ENCODE results near the gene MUC5B. TPM values are rescaled to one million over a fixed set of nuclear protein-coding genes. Genes with fewer than 3 reads are reported as not detected.
A peak's percentile ranks its signal among the peaks of the same experiment; 100 is the strongest.

MUC5B gene
- total RNA-seq, 1 donor from 2014 or later, result not detected

DNA sequence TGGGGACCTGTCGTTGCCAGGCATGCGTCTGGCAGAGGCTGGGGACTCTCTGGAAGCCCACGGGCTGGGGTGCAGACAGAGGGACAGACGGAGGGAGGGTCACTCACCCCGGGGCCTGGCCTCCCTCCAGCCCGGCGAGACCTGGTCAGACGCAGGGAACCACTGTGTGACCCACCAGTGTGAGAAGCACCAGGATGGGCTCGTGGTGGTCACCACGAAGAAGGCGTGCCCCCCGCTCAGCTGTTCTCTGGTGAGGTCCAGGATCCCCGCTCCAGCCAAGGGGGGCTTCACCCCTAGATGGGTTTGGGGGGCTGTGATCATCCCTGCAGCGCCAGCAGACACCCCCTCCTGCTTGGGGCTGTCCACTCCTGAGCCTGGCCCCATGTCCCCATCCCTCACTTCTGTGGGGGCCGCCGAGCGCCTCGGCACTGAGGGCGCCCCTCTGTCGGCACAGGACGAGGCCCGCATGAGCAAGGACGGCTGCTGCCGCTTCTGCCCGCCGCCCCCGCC, 23.6 kb upstream of the MUC5B start:
- TF ChIP-seq CTCF (conservative IDR thresholded peaks at IDR 0.05; ENCODE audit: low read depth, low read length), result no peak
- H3K4me3 ChIP-seq (ENCODE audit: low read depth, low read length), result no peak overlapping the region
- no peak for DNase-seq (ENCODE audit: low read depth)

DNA sequence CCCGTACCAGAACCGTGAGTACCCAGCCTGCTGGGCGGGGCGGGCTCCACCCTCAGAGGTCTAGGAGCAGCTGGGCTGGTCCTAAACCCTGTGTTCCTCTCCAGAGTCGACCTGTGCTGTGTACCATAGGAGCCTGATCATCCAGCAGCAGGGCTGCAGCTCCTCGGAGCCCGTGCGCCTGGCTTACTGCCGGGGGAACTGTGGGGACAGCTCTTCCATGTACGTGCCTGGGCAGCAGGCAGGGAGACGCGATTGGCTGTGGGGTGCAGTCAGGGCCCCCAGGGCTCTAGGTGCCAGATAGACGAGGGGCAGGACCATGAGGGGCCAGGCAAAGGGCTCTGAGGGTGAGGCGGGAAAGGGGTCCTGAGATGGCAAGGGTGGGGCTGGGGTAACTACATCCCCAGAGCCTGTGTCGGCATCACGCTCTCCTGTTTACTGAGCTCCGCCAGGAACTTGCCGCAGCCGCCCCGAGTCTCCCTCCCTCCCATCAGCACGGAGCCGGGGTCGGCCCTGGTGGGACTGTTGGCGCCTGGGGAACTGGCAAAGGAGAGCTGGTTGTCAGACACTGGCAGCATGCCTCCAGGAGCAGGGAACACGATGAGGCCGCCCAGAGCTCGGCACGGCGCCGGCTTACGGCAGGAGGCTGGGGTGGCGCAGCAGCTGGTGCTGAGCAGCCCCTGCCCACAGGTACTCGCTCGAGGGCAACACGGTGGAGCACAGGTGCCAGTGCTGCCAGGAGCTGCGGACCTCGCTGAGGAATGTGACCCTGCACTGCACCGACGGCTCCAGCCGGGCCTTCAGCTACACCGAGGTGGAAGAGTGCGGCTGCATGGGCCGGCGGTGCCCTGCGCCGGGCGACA, 22.9 kb upstream of the MUC5B start:
- no peak for DNase-seq (ENCODE audit: low read depth)
- no peak for TF ChIP-seq CTCF (conservative IDR thresholded peaks at IDR 0.05; ENCODE audit: low read depth, low read length)
- no peak overlapping the region for H3K4me3 ChIP-seq (ENCODE audit: low read depth, low read length)

DNA sequence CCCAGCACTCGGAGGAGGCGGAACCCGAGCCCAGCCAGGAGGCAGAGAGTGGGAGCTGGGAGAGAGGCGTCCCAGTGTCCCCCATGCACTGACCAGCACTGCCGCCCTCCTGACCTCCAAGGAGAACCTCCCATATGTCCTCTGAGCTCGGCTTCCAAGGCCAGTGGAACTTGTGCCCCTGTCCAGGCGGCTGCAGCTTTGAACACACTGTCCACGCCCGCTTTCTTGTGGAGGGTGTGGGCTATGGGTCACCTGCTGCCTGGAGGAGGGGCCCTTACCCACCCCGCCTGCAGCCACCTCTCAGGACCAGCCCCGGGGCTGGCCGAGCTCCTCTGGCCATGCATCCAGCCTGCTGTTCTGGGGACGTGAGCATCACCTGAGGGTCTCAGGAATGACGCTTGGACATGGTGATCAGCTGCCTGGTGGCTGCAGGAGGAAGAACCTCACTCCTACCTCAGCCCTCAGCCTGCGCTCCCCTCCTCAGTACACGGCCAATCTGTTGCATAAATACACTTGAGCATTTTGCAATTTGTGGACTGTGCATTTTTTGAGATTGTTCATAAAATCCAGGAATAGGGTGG, 22.2 kb upstream of the MUC5B start:
- TF ChIP-seq CTCF (conservative IDR thresholded peaks at IDR 0.05; ENCODE audit: low read depth, low read length), result no peak
- H3K4me3 ChIP-seq (ENCODE audit: low read depth, low read length), result no peak overlapping the region
- DNase-seq (ENCODE audit: low read depth), result no peak

- no peak overlapping the region for H3K4me3 ChIP-seq (ENCODE audit: low read depth, low read length)
- DNase-seq (ENCODE audit: low read depth), result no peak
- no peak for TF ChIP-seq CTCF (conservative IDR thresholded peaks at IDR 0.05; ENCODE audit: low read depth, low read length)
Measured at GRCh38 chr11:1201395-1202153, 21.3 kb upstream of the MUC5B start.

GRCh38 chr11:1202154-1202775, 20.6 kb upstream of the MUC5B start:
- DNase-seq (ENCODE audit: low read depth), result no peak
- no peak for TF ChIP-seq CTCF (conservative IDR thresholded peaks at IDR 0.05; ENCODE audit: low read depth, low read length)
- H3K4me3 ChIP-seq (ENCODE audit: low read depth, low read length), result no peak overlapping the region

DNA sequence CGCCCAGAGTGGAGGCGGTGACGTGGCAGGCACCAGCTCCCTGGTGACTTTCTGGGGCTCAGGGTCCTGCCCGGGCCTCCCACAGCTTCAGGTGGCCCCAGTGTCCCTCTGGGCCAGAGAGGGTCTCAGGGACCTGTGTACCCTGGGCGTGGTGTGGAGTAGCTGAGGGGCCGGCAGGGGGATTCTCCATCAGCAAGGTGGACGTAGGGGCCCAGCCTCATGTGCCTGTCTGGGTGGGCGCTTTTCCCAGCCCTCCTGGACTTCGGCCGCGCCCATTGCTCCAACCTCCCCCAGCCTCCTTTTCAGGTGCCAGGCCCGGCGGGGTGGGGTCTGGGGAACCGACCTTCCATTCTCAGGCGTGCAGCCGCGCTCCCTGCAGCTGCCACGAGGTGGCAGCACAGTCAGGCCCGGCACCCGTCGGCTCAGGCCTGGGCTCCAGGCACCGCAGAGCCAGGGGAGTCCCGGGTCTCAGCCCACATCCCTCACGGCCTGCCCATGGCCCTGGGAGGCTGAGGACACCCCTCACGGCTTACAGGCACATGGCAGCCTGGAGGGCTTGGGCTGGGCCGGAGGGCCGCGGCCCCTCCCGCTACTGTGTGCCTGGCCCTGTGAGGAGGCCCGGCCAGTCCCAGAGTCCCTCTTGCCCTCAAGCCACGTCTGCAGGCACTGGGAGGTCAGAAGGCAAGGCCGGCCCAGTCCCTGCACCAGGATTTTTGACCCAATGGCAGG, 19.9 kb upstream of the MUC5B start:
- peak; percentile 84 for TF ChIP-seq CTCF (conservative IDR thresholded peaks at IDR 0.05; ENCODE audit: low read depth, low read length)
- no peak overlapping the region for H3K4me3 ChIP-seq (ENCODE audit: low read depth, low read length)
- no peak for DNase-seq (ENCODE audit: low read depth)
